Measurements from ENCODE around the gene ZDHHC3.
A peak's percentile ranks its signal among the peaks of the same experiment; 100 is the strongest.

The ZDHHC3 gene

GRCh38 chr3:44883999-44884431, 92.0 kb downstream of the ZDHHC3 start:
- peak overlapping the region; percentile 59 for H4K12ac ChIP-seq (ENCODE audit: low read depth, low read length)
- no peak overlapping the region for H2BK12ac ChIP-seq (ENCODE audit: low read length)
- H3K79me1 ChIP-seq (ENCODE audit: low read length) = peaks cover 5% of the 10 kb centered on the region
- H2BK5ac ChIP-seq (ENCODE audit: low read depth, low read length, poor library complexity) = peak overlapping the region; percentile 51
- H3K18ac ChIP-seq (ENCODE audit: low read length) = peak overlapping the region; percentile 50
- H2AFZ ChIP-seq (ENCODE audit: insufficient read depth, low read length, poor library complexity) = no peak overlapping the region
- no peak overlapping the region for H3K14ac ChIP-seq (ENCODE audit: low read length)
- no CpG with 5 or more reads among the region's 4 CpGs for WGBS (ENCODE audit: extremely low coverage, insufficient coverage, insufficient read length)
- peaks cover 17 to 19% of the 10 kb centered on the region in 2 experiments for H3K4me1 ChIP-seq (ENCODE audit: control insufficient read depth in 1 of 2, insufficient read depth in 2 of 2, low read length in 2 of 2)
- H4K91ac ChIP-seq (ENCODE audit: low read depth, low read length) = peak overlapping the region; percentile 19
- H3K79me2 ChIP-seq (ENCODE audit: control insufficient read depth, insufficient read depth, low read length, poor library complexity) = no peaks in the 10 kb centered on the region
- H2AK5ac ChIP-seq (ENCODE audit: low read length) = peak overlapping the region; percentile 82
- peak; percentile 15 to 39 for DNase-seq
- no peak overlapping the region for H3K4ac ChIP-seq (ENCODE audit: low read depth, low read length)
- peaks cover 3% of the 10 kb centered on the region for H3K9me3 ChIP-seq (ENCODE audit: insufficient read depth, low read depth, low read length)
- H3K9ac ChIP-seq (ENCODE audit: low read length) = no peak overlapping the region
- no peak overlapping the region for H3K4me3 ChIP-seq (ENCODE audit: low read depth, low read length)
- H3K36me3 ChIP-seq (ENCODE audit: control insufficient read depth in 1 of 2, insufficient read depth in 2 of 2, low read length in 2 of 2) = no peaks in the 10 kb centered on the region
- no peaks in the 10 kb centered on the region for H3K27me3 ChIP-seq (ENCODE audit: insufficient read depth, low read length)
- peak overlapping the region; percentile 67 for H3K27ac ChIP-seq (ENCODE audit: low read depth, low read length)
- H3K4me2 ChIP-seq (ENCODE audit: low read length) = no peak overlapping the region
- peak overlapping the region; percentile 37 for H4K8ac ChIP-seq (ENCODE audit: low read depth, low read length)
- no peak overlapping the region for H3K23ac ChIP-seq (ENCODE audit: low read length)
- H2BK120ac ChIP-seq (ENCODE audit: insufficient read depth, low read length, poor library complexity) = no peak overlapping the region

- peak overlapping the region; percentile 50 for H3K18ac ChIP-seq (ENCODE audit: low read length)
- peak overlapping the region; percentile 37 for H4K8ac ChIP-seq (ENCODE audit: low read depth, low read length)
- no peaks in the 10 kb centered on the region for H3K27me3 ChIP-seq (ENCODE audit: insufficient read depth, low read length)
- no peak overlapping the region for H3K4ac ChIP-seq (ENCODE audit: low read depth, low read length)
- H2BK12ac ChIP-seq (ENCODE audit: low read length) = peak overlapping the region; percentile 62
- no peak for DNase-seq
- WGBS (ENCODE audit: extremely low coverage, insufficient coverage, insufficient read length) = no CpG with 5 or more reads among the region's 5 CpGs
- peak overlapping the region; percentile 67 for H3K27ac ChIP-seq (ENCODE audit: low read depth, low read length)
- H4K12ac ChIP-seq (ENCODE audit: low read depth, low read length) = peak overlapping the region; percentile 59
- no peak overlapping the region for H3K4me3 ChIP-seq (ENCODE audit: low read depth, low read length)
- H2AFZ ChIP-seq (ENCODE audit: insufficient read depth, low read length, poor library complexity) = no peak overlapping the region
- peak overlapping the region; percentile 19 for H4K91ac ChIP-seq (ENCODE audit: low read depth, low read length)
- no peak overlapping the region for H3K23ac ChIP-seq (ENCODE audit: low read length)
- no peaks in the 10 kb centered on the region for H3K36me3 ChIP-seq (ENCODE audit: control insufficient read depth in 1 of 2, insufficient read depth in 2 of 2, low read length in 2 of 2)
- H2BK5ac ChIP-seq (ENCODE audit: low read depth, low read length, poor library complexity) = peak overlapping the region; percentile 51
- peaks cover 3% of the 10 kb centered on the region for H3K9me3 ChIP-seq (ENCODE audit: insufficient read depth, low read depth, low read length)
- H3K4me1 ChIP-seq (ENCODE audit: control insufficient read depth in 1 of 2, insufficient read depth in 2 of 2, low read length in 2 of 2) = peaks cover 17 to 19% of the 10 kb centered on the region in 2 experiments
- no peaks in the 10 kb centered on the region for H3K79me2 ChIP-seq (ENCODE audit: control insufficient read depth, insufficient read depth, low read length, poor library complexity)
- H2BK120ac ChIP-seq (ENCODE audit: insufficient read depth, low read length, poor library complexity) = peak overlapping the region; percentile 21
- peak overlapping the region; percentile 57 for H3K14ac ChIP-seq (ENCODE audit: low read length)
- H3K4me2 ChIP-seq (ENCODE audit: low read length) = no peak overlapping the region
- no peak overlapping the region for H3K9ac ChIP-seq (ENCODE audit: low read length)
- peak overlapping the region; percentile 82 for H2AK5ac ChIP-seq (ENCODE audit: low read length)
- peaks cover 5% of the 10 kb centered on the region for H3K79me1 ChIP-seq (ENCODE audit: low read length)
Measured at GRCh38 chr3:44883213-44883955, 92.6 kb downstream of the ZDHHC3 start.

- no peak overlapping the region for H3K27ac ChIP-seq (ENCODE audit: low read depth, low read length)
- H2BK5ac ChIP-seq (ENCODE audit: low read depth, low read length, poor library complexity) = no peak overlapping the region
- H2BK12ac ChIP-seq (ENCODE audit: low read length) = no peak overlapping the region
- no peak overlapping the region for H2AFZ ChIP-seq (ENCODE audit: insufficient read depth, low read length, poor library complexity)
- H3K18ac ChIP-seq (ENCODE audit: low read length) = no peak overlapping the region
- WGBS (ENCODE audit: extremely low coverage, insufficient coverage, insufficient read length) = no CpG with 5 or more reads among the region's 2 CpGs
- H2BK120ac ChIP-seq (ENCODE audit: insufficient read depth, low read length, poor library complexity) = no peak overlapping the region
- H2AK5ac ChIP-seq (ENCODE audit: low read length) = no peak overlapping the region
- no peaks in the 10 kb centered on the region for H3K36me3 ChIP-seq (ENCODE audit: control insufficient read depth in 1 of 2, insufficient read depth in 2 of 2, low read length in 2 of 2)
- H4K12ac ChIP-seq (ENCODE audit: low read depth, low read length) = no peak overlapping the region
- H3K4ac ChIP-seq (ENCODE audit: low read depth, low read length) = no peak overlapping the region
- H3K14ac ChIP-seq (ENCODE audit: low read length) = no peak overlapping the region
- no peaks in the 10 kb centered on the region for H3K79me2 ChIP-seq (ENCODE audit: control insufficient read depth, insufficient read depth, low read length, poor library complexity)
- H3K9ac ChIP-seq (ENCODE audit: low read length) = no peak overlapping the region
- H3K9me3 ChIP-seq (ENCODE audit: insufficient read depth, low read depth, low read length) = peaks cover 3% of the 10 kb centered on the region
- H3K79me1 ChIP-seq (ENCODE audit: low read length) = peaks cover 5% of the 10 kb centered on the region
- DNase-seq = no peak
- no peak overlapping the region for H3K4me3 ChIP-seq (ENCODE audit: low read depth, low read length)
- H4K91ac ChIP-seq (ENCODE audit: low read depth, low read length) = no peak overlapping the region
- peaks cover 15 to 16% of the 10 kb centered on the region in 2 experiments for H3K4me1 ChIP-seq (ENCODE audit: control insufficient read depth in 1 of 2, insufficient read depth in 2 of 2, low read length in 2 of 2)
- no peak overlapping the region for H3K23ac ChIP-seq (ENCODE audit: low read length)
- no peaks in the 10 kb centered on the region for H3K27me3 ChIP-seq (ENCODE audit: insufficient read depth, low read length)
- H4K8ac ChIP-seq (ENCODE audit: low read depth, low read length) = no peak overlapping the region
- no peak overlapping the region for H3K4me2 ChIP-seq (ENCODE audit: low read length)
Measured at GRCh38 chr3:44880284-44880683, 95.7 kb downstream of the ZDHHC3 start.

GRCh38 chr3:44877333-44877732, 98.6 kb downstream of the ZDHHC3 start:
- H3K9me3 ChIP-seq (ENCODE audit: insufficient read depth, low read depth, low read length) = peaks cover 2% of the 10 kb centered on the region
- no peak overlapping the region for H4K12ac ChIP-seq (ENCODE audit: low read depth, low read length)
- H3K4me3 ChIP-seq (ENCODE audit: low read depth, low read length) = no peak overlapping the region
- H2BK5ac ChIP-seq (ENCODE audit: low read depth, low read length, poor library complexity) = no peak overlapping the region
- no peak overlapping the region for H3K27ac ChIP-seq (ENCODE audit: low read depth, low read length)
- no peak overlapping the region for H2AFZ ChIP-seq (ENCODE audit: insufficient read depth, low read length, poor library complexity)
- no peaks in the 10 kb centered on the region for H3K79me2 ChIP-seq (ENCODE audit: control insufficient read depth, insufficient read depth, low read length, poor library complexity)
- no peak overlapping the region for H2AK5ac ChIP-seq (ENCODE audit: low read length)
- no peak overlapping the region for H3K4me2 ChIP-seq (ENCODE audit: low read length)
- H3K14ac ChIP-seq (ENCODE audit: low read length) = no peak overlapping the region
- H3K4ac ChIP-seq (ENCODE audit: low read depth, low read length) = no peak overlapping the region
- no peak overlapping the region for H2BK12ac ChIP-seq (ENCODE audit: low read length)
- H3K23ac ChIP-seq (ENCODE audit: low read length) = no peak overlapping the region
- WGBS (ENCODE audit: extremely low coverage, insufficient coverage, insufficient read length) = no CpG with 5 or more reads among the region's 3 CpGs
- no peaks in the 10 kb centered on the region for H3K27me3 ChIP-seq (ENCODE audit: insufficient read depth, low read length)
- peaks cover 0 to 3% of the 10 kb centered on the region in 2 experiments for H3K4me1 ChIP-seq (ENCODE audit: control insufficient read depth in 1 of 2, insufficient read depth in 2 of 2, low read length in 2 of 2)
- H3K9ac ChIP-seq (ENCODE audit: low read length) = no peak overlapping the region
- H4K91ac ChIP-seq (ENCODE audit: low read depth, low read length) = no peak overlapping the region
- no peak overlapping the region for H2BK120ac ChIP-seq (ENCODE audit: insufficient read depth, low read length, poor library complexity)
- no peaks in the 10 kb centered on the region for H3K79me1 ChIP-seq (ENCODE audit: low read length)
- H3K18ac ChIP-seq (ENCODE audit: low read length) = no peak overlapping the region
- H3K36me3 ChIP-seq (ENCODE audit: control insufficient read depth in 1 of 2, insufficient read depth in 2 of 2, low read length in 2 of 2) = no peaks in the 10 kb centered on the region
- no peak for DNase-seq
- no peak overlapping the region for H4K8ac ChIP-seq (ENCODE audit: low read depth, low read length)
